Activated CD8-positive, alpha-beta memory T cell treated with anti-CD3 and anti-CD28 coated beads, Interleukin-2, amount 50 U/mL, for 48 hours (primary cell): Measurements from ENCODE around the gene PCMT1.
"Not testable (repeated sequence)": the region's sequence is repeated elsewhere in the genome, so short reads cannot be mapped to it uniquely, and the experiment has no call there.

ENCODE experiments used
- DNase-seq: peaks from one replicate; pipeline ENCODE4 v3.0.0-alpha.2; 2020

The PCMT1 gene

DNA sequence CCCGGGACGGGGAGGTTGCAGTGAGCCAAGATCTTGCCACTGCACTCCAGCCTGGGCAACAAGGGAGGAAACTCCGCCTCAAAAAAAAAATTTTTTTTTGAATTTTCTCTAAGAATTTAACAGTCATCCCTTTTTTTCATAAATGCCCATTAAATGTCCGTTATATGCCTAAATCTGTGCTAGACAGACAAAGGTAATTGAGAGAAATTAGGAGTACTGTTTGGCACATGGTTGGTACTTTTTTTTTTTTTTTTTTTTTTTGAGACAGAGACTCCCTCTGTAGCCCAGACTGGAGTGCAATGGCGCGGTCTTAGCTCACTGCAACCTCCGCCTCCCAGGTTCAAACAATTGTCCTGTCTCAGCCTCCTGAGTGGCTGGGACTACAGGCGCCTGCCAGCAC, 1.7 kb downstream of the PCMT1 start:
- DNase-seq = no peak

- DNase-seq = not testable (repeated sequence)
Measured at GRCh38 chr6:149751920-149752319, 2.4 kb downstream of the PCMT1 start.

DNA sequence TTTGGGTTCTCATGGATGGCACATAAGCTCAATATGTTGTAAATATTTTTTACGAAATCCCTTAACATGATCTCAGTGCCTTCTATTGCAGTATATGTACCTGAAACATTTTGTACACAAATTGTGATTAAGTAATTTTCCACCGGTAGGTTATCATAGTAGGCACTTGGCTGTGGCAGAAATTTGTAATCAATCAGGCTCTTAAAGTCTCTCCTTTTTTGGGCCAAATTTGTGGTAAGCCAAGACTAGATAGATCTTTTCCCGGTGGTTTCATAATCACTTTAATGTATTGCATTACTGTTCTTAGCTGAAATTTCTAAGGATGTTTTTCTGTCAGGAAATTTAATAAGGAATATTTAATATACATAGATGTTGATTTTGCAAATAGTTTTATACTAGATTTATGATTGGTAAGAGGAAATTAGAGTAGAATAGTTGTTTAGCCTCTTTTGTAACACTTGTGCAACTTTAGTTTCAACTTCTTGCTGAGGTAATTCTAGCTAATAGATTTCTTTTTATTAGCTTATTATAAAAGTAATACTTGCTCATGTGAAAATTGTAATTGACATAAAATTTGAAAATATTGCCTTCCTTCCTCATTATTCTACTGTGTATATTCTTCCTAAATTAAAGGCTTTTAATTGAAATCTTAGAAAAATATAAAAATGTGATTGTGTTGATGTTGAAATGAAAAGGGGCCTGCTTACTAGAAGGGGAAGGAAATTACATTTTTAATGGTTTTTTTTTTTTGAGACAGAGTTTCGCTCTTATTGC, 3.2 kb downstream of the PCMT1 start:
- no peak for DNase-seq

GRCh38 chr6:149753374-149753637, 3.8 kb downstream of the PCMT1 start:
- DNase-seq = not testable (repeated sequence)

GRCh38 chr6:149754548-149754947, 5.0 kb downstream of the PCMT1 start:
- no peak for DNase-seq

- DNase-seq = no peak
Measured at GRCh38 chr6:149755300-149756260, 6.0 kb downstream of the PCMT1 start.

DNA sequence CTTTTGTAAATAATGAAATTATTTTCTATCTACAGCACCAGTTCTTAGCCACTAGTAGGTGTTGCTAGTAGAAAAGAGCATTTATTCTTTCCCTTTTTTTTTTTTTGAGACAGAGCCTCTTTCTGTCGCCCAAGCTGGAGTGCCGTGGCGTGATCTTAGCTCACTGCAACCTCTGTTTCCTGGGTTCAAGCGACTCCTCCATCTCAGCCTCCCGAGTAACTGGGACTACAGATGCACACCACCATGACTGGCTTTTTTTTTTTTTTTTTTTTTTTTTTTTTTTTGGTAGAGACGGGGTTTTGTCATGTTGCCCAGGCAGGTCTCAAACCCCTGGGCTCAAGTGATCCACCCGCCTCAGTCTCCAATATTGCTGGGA, 6.7 kb downstream of the PCMT1 start:
- DNase-seq = no peak

DNA sequence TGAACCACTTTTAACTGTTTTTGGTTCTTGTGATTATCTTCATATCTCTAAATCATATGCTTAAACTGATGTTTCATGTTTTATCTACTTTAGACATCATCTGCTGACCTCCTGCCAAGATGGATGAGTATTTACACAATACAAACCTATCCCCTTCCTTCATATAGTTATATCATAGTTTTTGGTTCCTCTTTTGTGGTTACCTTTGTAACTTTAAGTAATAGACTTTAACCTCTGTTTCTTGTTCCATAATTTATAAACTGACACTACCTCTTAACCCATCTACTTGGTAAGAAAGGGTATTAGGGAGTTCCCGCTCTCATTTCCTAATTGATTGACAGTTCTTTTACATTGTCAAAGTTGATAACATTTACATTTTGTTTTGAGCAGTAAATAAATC, 11.9 kb downstream of the PCMT1 start:
- no peak for DNase-seq

- no peak for DNase-seq
Measured at GRCh38 chr6:149763866-149764265, 14.3 kb downstream of the PCMT1 start.

- no peak for DNase-seq
Measured at GRCh38 chr6:149766156-149766769, 16.7 kb downstream of the PCMT1 start.

- DNase-seq = no peak
Measured at GRCh38 chr6:149769676-149770075, 20.1 kb downstream of the PCMT1 start.

DNA sequence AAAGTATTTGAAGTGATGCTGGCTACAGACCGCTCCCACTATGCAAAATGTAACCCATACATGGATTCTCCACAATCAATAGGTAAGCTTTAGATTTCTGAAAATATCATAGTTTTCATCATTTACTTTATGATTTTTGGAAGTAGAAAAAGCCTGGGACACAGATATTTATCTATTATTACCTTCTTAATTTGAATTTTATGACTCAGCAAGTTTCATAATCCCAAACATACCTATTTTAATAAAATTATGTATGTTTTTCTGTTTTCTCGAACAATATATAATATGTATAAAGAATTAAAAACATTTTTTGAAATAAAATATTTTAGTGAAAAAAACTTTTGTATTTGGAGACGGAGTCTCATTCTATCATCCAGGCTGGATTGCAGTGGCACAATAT, 21.6 kb downstream of the PCMT1 start:
- DNase-seq = no peak

- DNase-seq = no peak
Measured at GRCh38 chr6:149771925-149772324, 22.4 kb downstream of the PCMT1 start.

- no peak for DNase-seq
Measured at GRCh38 chr6:149777624-149778023, 28.1 kb downstream of the PCMT1 start.

- DNase-seq = no peak
Measured at GRCh38 chr6:149779644-149779963, 30.1 kb downstream of the PCMT1 start.

GRCh38 chr6:149781715-149782114, 32.2 kb downstream of the PCMT1 start:
- no peak for DNase-seq

- DNase-seq = no peak
Measured at GRCh38 chr6:149782337-149782736, 32.8 kb downstream of the PCMT1 start.

DNA sequence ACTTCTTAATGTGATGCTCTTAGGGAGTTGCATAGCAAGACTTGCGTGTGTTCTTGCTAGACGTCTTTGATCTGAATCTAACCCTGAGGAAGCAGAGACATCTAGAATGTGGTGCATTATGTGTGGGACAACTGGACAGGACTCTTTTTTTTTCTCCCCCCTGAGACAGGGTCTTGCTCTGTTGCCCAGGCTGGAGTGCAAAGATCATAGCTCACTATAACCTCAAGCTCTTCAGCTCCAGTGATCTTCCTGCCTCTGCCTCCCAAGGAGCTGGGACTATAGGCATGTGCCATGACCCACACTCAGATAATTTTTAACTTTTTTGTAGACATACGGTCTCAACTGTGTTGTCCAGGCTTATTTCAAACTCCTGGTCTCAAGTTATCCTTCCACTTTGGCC, 34.0 kb downstream of the PCMT1 start:
- DNase-seq = no peak

DNA sequence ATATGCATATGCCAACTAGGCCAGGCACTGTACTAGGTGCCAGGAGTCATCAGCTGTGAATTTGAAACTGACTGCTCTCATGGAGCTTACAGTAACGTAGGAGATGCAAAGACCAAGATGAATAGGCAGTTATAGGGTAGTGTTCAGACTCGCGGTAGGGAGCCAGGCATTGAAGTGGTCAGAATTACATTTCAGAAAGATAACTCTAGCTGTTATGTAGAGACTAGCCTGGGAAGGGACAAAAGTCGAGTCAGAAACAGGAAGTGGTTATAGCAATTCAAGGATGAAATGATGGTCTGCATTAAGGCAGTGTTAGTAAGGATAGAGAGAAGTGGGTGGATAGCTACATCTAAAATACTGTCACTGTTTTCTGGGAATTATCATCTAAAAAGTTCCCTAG, 56.6 kb downstream of the PCMT1 start:
- DNase-seq = no peak

DNA sequence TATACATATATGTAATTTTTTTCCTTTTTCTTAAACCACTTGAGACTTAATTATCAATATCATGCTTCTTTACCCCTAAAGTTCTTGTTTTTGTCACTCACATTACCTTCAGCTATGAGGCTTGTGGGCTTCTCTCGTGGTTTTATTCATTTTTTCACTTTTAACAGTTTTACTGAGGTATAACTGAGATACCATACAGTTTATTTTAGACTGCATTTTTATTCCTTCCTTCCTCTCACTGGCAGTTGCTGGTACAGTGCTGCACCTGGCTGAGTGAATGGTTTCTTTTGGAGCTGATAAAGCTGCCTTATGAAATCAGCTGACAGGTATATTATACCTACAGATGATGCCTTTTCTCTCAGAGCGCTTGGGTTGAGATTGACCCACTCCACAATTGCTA, 60.3 kb downstream of the PCMT1 start:
- no peak for DNase-seq

- DNase-seq = no peak
Measured at GRCh38 chr6:149813351-149813750, 63.8 kb downstream of the PCMT1 start.

DNA sequence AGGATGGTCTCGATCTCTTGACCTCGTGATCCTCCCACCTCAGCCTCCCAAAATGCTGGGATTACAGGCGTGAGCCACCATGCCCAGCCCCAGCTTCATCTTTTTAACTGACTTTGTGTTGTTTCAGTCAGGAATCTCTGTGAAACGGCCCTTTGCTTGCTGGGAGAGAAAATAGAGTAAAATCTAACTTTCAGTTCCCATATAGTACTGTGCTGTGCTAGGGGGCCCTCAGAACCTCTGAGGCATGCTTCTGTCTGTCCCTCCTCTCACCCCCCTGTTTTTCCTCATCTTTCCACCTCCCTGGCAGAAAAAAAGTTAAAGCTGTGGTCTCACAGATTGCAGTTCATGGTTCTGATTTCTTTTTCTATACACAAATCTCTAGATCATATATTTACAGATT, 66.2 kb downstream of the PCMT1 start:
- DNase-seq = no peak

- DNase-seq = no peak
Measured at GRCh38 chr6:149820506-149820905, 71.0 kb downstream of the PCMT1 start.

- no peak for DNase-seq
Measured at GRCh38 chr6:149821492-149821891, 72.0 kb downstream of the PCMT1 start.
